ENCODE data around the gene C7orf25. TPM values are rescaled to one million over a fixed set of nuclear protein-coding genes. Genes with fewer than 3 reads are reported as not detected.

C7orf25 gene
- total RNA-seq, 1 donor from 2014 or later, result 0.75 TPM

GRCh38 chr7:42932811-42933591 lies 21.1 kb upstream of the C7orf25 start:
- TF ChIP-seq CTCF (IDR thresholded peaks at IDR 0.05), result no peak
- Histone ChIP-seq H3K4me1 (peaks cover 4 to 25% of the 10 kb centered on the region in 2 donors), H3K27me3 (no peaks in the 10 kb centered on the region), H3K4me3 (peak overlapping the region; percentile 89 to 94), H3K36me3 (peaks cover 16 to 25% of the 10 kb centered on the region in 2 donors), H3K9me3 (no peaks in the 10 kb centered on the region), H3K27ac (peak overlapping the region; percentile 58 to 87)
- intact Hi-C loops (cut with DNase I), result loop anchor here (1.0 to 10.0 kb wide), 5 partner anchors 21 to 792 kb away; partner anchors contain the start of genes C7orf25, COA1, HECW1 and STK17A
- no peak for DNase-seq (ENCODE audit: low spot score in 2 of 2)

- intact Hi-C loops (cut with DNase I), result loop anchor here (1.0 to 10.0 kb wide), 5 partner anchors 20 to 793 kb away; partner anchors contain the start of genes C7orf25, COA1, HECW1 and STK17A
These were observed 20.2 kb upstream of the C7orf25 start, which contains the start of the genes MRPL32 and PSMA2 for GRCh38 chr7:42931834-42932651. Gene MRPL32, plus strand, starts transcription at chr7:42932376. Its CDS starts 11 bp downstream, at chr7:42932387. Gene PSMA2, minus strand, starts transcription at chr7:42932174. Its CDS starts 16 bp downstream, at chr7:42932158.

GRCh38 chr7:42931447-42931833 lies 19.6 kb upstream of the C7orf25 start:
- DNase-seq (ENCODE audit: low spot score in 2 of 2), result no peak
- peak overlapping the region; percentile 89 to 94 for H3K4me3 ChIP-seq
- peaks cover 16 to 19% of the 10 kb centered on the region in 2 donors for H3K36me3 ChIP-seq
- no peaks in the 10 kb centered on the region for H3K9me3 ChIP-seq
- H3K27me3 ChIP-seq, result no peaks in the 10 kb centered on the region
- no peak for TF ChIP-seq CTCF (IDR thresholded peaks at IDR 0.05)
- peaks cover 4 to 25% of the 10 kb centered on the region in 2 donors for H3K4me1 ChIP-seq
- intact Hi-C loops (cut with DNase I), result loop anchor here (5.0 to 10.0 kb wide), 3 partner anchors 181 to 793 kb away; partner anchors contain the start of genes COA1, HECW1 and STK17A
- peak overlapping the region; percentile 62 to 78 for H3K27ac ChIP-seq

More at GRCh38 chr7:42931834-42932651, 20.2 kb upstream of the C7orf25 start, which contains the start of the genes MRPL32 and PSMA2:
- Histone ChIP-seq H3K9me3 (no peaks in the 10 kb centered on the region), H3K4me3 (peak within 1 kb of the TSS; percentile 89 to 94), H3K4me1 (peaks cover 4 to 25% of the 10 kb centered on the region in 2 donors), H3K27ac (peak within 1 kb of the TSS; percentile 78 to 87), H3K27me3 (no peaks in the 10 kb centered on the region), H3K36me3 (peaks cover 16 to 19% of the 10 kb centered on the region in 2 donors)
- no peak for TF ChIP-seq CTCF (IDR thresholded peaks at IDR 0.05)
- peak; percentile 87 to 98 for DNase-seq (ENCODE audit: low spot score in 2 of 2)

GRCh38 chr7:42930889-42931288 lies 19.0 kb upstream of the C7orf25 start:
- Histone ChIP-seq H3K27me3 (no peaks in the 10 kb centered on the region), H3K27ac (no peak overlapping the region), H3K36me3 (peaks cover 18% of the 10 kb centered on the region in 2 donors), H3K9me3 (no peaks in the 10 kb centered on the region), H3K4me3 (peak overlapping the region; percentile 89 to 94), H3K4me1 (peaks cover 4 to 25% of the 10 kb centered on the region in 2 donors)
- intact Hi-C loops (cut with DNase I), result loop anchor here (5.0 to 10.0 kb wide), 3 partner anchors 181 to 794 kb away; partner anchors contain the start of genes COA1, HECW1 and STK17A
- TF ChIP-seq CTCF (IDR thresholded peaks at IDR 0.05), result no peak
- no peak for DNase-seq (ENCODE audit: low spot score in 2 of 2)

- Histone ChIP-seq H3K36me3 (peaks cover 20 to 28% of the 10 kb centered on the region in 2 donors), H3K27ac (no peak overlapping the region), H3K9me3 (no peaks in the 10 kb centered on the region), H3K4me3 (no peak overlapping the region), H3K27me3 (no peaks in the 10 kb centered on the region), H3K4me1 (peaks cover 4 to 25% of the 10 kb centered on the region in 2 donors)
- no peak for DNase-seq (ENCODE audit: low spot score in 2 of 2)
- intact Hi-C loops (cut with DNase I), result no loop called here
- TF ChIP-seq CTCF (IDR thresholded peaks at IDR 0.05), result no peak
These were observed 17.6 kb upstream of the C7orf25 start for GRCh38 chr7:42929449-42929848.

Measured in ascending aorta (tissue), 2 donors.